Mesothelial cell of epicardium (in vitro differentiated cells): Measurements from ENCODE around the gene ADGRL3. TPM values are rescaled to one million over a fixed set of nuclear protein-coding genes. Genes with fewer than 3 reads are reported as not detected.

Experiments used
- DNase-seq, 2 experiments: peaks; one replicate each; pipeline ENCODE4 v3.0.0; 2021; ENCODE audit warnings: low spot score in 2 of 2; ENCODE audit not compliant: unreplicated experiment in 2 of 2
- H3K27ac Mint-ChIP-seq: 2 replicates; pipeline ENCODE4 v1.8.0; 2021; ENCODE audit warnings: mixed read lengths
- H3K27me3 Mint-ChIP-seq: 2 replicates; pipeline ENCODE4 v1.8.0; 2021; ENCODE audit warnings: low read depth, mixed read lengths
- H3K36me3 Mint-ChIP-seq: 2 replicates; pipeline ENCODE4 v1.8.0; 2021; ENCODE audit warnings: mixed read lengths
- H3K4me1 Mint-ChIP-seq: 2 replicates; pipeline ENCODE4 v1.8.0; 2021; ENCODE audit warnings: mixed read lengths
- H3K4me3 Mint-ChIP-seq: 2 replicates; pipeline ENCODE4 v1.8.0; 2021; ENCODE audit warnings: mild to moderate bottlenecking, moderate library complexity, mixed read lengths
- H3K9me3 Mint-ChIP-seq: 2 replicates; pipeline ENCODE4 v1.8.0; 2021; ENCODE audit warnings: mixed read lengths
- CTCF ChIP-seq: fragments of 200-600 bp; sonication (generic); IDR thresholded peaks from one replicate; pipeline ENCODE4 v1.5.0; 2021; ENCODE audit warnings: antibody characterized with exemption; ENCODE audit not compliant: unreplicated experiment
- total RNA-seq: library from RNA; stranded (reverse); gene quantifications from 3 replicates; pipeline ENCODE4 v1.2.1, GENCODE V29; 2021

ADGRL3 gene
- total RNA-seq, 1 donor from 2014 or later = 68.3 TPM

DNA sequence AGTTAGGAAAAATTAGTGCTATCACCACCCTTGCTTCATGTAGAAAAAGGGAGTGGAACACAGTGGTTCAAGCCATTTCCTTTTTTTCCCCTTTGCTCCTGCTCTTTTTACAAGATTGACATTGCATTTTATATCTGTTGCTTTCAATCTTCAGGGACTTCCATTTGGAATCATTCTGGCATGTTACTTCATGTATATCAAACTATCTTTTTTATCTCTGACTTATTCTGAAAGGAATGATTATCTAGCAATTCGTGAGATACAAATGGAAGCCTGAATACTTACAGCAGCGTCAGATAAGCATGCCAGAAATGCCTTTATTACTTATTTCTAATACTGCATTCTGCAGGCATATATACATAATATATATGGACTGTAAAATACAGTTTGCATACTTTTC lies 20.4 kb downstream of the ADGRL3 start:
- Mint-ChIP-seq H3K4me1 (peaks cover 10% of the 10 kb centered on the region), H3K36me3 (no peaks in the 10 kb centered on the region), H3K27me3 (no peaks in the 10 kb centered on the region), H3K27ac (no peak overlapping the region), H3K4me3 (no peak overlapping the region), H3K9me3 (no peaks in the 10 kb centered on the region)
- TF ChIP-seq CTCF = no peak
- DNase-seq = no peak

DNA sequence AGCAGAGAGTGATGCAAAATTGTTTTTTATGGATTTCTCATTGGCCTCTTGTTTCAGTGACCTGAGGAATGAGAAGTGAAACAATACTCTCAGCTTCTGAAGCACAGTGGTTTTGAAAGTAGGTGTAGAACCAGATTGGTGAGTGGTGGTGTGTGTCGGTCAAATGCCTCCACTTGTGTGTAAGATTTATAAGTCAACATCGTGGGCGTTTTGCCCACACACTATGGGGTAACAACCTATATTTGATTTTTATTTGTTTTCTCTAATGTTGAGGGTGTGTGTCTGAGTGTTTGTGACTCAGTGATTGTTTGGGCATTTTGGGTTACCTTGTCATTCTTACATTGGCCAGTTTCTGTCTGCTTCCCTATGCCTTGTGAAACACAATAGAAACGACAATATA lies 23.3 kb downstream of the ADGRL3 start:
- no peak for TF ChIP-seq CTCF
- Mint-ChIP-seq H3K4me3 (no peak overlapping the region), H3K27ac (no peak overlapping the region), H3K36me3 (peaks cover 2% of the 10 kb centered on the region), H3K27me3 (no peaks in the 10 kb centered on the region), H3K4me1 (peaks cover 18% of the 10 kb centered on the region), H3K9me3 (no peaks in the 10 kb centered on the region)
- DNase-seq = no peak

DNA sequence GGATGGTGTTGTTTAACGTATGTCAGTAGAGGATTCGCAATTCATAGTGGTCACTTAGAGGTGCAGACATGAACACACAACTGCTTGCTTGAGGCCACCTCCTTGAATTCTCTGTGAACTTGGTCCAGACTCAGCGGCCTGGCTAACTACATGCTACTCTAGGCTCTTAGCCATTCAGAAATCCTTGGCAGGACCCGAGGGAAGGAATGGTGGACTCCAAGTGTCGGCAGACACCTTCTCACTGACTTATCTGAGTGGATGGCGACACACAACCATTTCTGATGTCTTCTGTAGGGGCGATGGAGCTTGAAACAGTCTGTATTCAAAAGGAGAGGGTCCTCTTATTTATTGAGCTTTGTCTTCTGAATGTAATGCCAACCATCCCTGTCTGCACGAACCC lies 24.4 kb downstream of the ADGRL3 start:
- TF ChIP-seq CTCF = no peak
- no peak overlapping the region for H3K27ac Mint-ChIP-seq

DNA sequence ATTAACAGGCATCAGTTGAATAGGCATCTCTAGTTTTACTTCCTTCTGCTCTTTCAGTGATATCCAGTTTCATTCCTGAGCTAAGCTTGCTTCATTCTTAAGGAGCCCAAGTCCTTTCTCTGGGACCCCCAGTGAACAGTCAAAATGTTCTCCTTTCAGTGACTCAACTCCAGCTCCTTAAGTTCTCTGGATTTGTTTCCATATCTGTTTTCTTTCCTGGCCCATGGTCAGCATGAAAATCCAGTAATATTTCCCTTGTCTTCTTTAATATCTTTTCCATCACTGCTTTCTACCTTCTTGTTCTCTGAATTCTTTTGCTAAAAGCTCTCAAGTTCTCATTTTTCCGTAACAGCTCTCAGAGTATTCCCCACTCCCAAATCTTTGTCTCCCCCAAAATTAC lies 25.5 kb downstream of the ADGRL3 start:
- peaks cover 11% of the 10 kb centered on the region for H3K4me1 Mint-ChIP-seq
- no peak for DNase-seq
- no peak overlapping the region for H3K27ac Mint-ChIP-seq
- no peak overlapping the region for H3K4me3 Mint-ChIP-seq
- H3K27me3 Mint-ChIP-seq = no peaks in the 10 kb centered on the region
- H3K9me3 Mint-ChIP-seq = no peaks in the 10 kb centered on the region
- TF ChIP-seq CTCF = no peak
- peaks cover 4% of the 10 kb centered on the region for H3K36me3 Mint-ChIP-seq

More for the DNA sequence above, 24.4 kb downstream of the ADGRL3 start:
- H3K27me3 Mint-ChIP-seq = no peaks in the 10 kb centered on the region
- H3K4me1 Mint-ChIP-seq = peaks cover 18% of the 10 kb centered on the region
- no peak for DNase-seq
- no peaks in the 10 kb centered on the region for H3K9me3 Mint-ChIP-seq
- peaks cover 2% of the 10 kb centered on the region for H3K36me3 Mint-ChIP-seq
- no peak overlapping the region for H3K4me3 Mint-ChIP-seq

DNA sequence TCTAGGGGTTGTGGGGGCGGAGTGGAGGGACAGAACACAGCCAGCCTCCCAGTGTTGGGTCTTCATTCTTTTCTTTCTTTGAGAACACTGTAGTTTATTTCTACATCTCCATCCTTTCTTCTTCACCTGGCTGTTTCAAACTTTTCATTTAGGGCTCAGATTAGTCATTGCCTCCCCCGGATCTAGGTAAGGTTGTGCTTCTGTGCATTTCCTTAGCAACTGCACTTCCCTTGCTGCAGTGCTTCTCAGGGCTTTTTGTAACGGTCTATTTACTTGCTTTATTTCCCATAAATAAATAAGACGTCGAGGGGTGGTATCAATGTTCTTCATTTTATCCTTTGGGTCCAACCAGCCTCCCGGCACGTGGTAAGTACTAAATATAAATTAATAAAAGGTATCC lies 31.3 kb downstream of the ADGRL3 start:
- no peak for DNase-seq
- H3K27ac Mint-ChIP-seq = no peak overlapping the region
- H3K4me1 Mint-ChIP-seq = peaks cover 2% of the 10 kb centered on the region
- no peak for TF ChIP-seq CTCF
- no peaks in the 10 kb centered on the region for H3K27me3 Mint-ChIP-seq
- H3K9me3 Mint-ChIP-seq = peaks cover 23% of the 10 kb centered on the region
- H3K36me3 Mint-ChIP-seq = peaks cover 15% of the 10 kb centered on the region
- no peak overlapping the region for H3K4me3 Mint-ChIP-seq

GRCh38 chr4:61239250-61239649 lies 39.1 kb downstream of the ADGRL3 start:
- Mint-ChIP-seq H3K27ac (no peak overlapping the region), H3K36me3 (no peaks in the 10 kb centered on the region), H3K4me3 (no peak overlapping the region), H3K9me3 (peaks cover 14% of the 10 kb centered on the region), H3K27me3 (no peaks in the 10 kb centered on the region), H3K4me1 (peaks cover 8% of the 10 kb centered on the region)
- no peak for TF ChIP-seq CTCF
- DNase-seq = no peak
